NCI-H510A (cell line): ENCODE measurements around the gene RAG2.
"Not testable (repeated sequence)": the region's sequence is repeated elsewhere in the genome, so short reads cannot be mapped to it uniquely, and the experiment has no call there.

Experiments
- DNase-seq: peaks from one replicate; lab custom pipeline; 2025; lab: John Stamatoyannopoulos, UW

Gene RAG2

DNA sequence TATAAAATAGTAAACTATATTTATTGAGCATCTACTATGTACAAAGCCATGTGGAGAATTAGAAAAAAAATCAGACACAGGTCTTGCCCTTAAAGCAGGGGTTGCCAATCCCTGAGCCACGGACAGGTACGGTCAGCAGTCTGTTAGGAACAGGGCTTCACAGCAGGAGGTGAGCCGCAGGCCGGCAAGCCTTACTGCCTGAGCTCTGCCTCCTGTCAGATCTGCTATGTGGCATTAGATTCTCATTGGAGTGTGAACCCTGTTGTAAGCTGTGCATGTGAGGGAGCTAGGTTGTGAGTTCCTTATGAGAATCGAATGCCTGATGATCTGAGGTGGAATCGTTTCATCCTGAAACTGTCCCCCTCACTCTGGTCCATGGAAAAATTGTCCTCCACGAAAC lies 2.1 kb upstream of the RAG2 start:
- DNase-seq, result no peak

DNA sequence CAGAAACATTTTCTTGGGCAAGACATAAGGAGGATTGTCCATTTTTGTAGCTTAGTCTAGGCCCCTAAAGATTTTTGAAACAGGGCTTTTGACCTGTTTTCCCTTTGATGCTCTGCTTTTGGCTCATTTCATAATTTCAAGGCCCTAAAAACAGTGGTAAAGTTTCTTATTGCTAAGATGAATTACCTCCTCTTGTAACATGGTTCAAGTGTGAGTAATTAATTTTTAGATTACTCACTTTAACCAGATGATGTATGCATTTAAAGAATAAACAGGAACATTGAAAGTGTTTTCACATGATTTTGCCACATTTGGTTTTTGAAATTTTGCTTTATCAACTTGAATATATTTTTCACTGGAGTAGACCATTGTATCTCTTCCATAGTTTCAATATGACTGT lies 1.2 kb downstream of the RAG2 start:
- no peak for DNase-seq

DNA sequence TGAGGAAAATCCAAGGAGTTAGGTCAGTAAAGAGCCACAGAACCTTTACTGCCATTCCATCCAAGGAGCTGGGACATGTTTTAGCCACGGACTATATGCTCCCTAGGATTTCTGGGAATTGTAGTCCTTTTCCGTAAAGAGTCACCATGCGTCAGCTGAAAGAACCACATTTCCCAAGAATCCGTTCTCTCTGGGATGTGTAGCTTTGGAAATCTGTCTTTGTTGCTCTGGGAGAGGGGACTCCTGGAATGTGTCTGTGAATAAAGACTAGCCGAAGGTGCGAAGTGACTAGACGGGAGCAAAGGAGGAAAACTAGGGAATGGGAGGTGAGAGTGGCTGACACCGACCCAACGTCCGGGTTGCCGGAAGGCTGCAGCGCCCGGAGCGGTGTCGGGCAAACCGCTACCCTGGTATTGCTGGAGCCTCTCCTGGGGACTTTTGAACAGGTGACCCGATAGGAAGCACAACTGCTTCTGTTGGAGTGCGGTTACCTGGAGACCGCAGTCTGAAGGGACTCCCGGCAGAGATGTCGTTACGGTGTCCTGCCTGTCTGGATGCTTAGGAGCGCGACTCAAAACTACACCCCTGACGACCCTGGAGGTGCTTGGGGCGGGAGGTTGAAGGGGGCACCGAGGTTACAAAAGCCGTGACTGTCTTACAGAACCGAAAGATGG lies 3.6 kb downstream of the RAG2 start, which contains the start of gene IFTAP:
IFTAP (plus strand) TSS at position 187 of the 674 bp plus-strand sequence. CDS start 15,602 bp downstream, outside the sequence.
- DNase-seq, result peak; percentile 48

DNA sequence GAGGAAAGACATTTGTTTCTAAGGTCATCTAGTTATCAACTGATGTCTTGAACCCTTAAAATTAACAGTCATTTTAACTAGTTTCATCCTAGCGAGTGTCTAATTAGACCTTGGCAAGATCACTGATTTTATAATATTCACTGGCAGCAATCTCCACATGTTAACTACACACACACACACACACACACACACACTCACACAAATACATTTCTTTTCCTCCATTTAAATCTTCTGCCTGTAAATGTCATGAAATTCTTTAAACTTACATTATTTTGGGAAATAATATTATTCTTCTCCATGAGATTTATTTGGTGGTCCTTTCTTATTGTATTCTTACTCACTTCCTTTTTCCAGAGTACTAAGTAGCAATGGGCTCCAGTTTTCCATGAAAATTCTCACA lies 6.6 kb downstream of the RAG2 start:
- no peak for DNase-seq

DNA sequence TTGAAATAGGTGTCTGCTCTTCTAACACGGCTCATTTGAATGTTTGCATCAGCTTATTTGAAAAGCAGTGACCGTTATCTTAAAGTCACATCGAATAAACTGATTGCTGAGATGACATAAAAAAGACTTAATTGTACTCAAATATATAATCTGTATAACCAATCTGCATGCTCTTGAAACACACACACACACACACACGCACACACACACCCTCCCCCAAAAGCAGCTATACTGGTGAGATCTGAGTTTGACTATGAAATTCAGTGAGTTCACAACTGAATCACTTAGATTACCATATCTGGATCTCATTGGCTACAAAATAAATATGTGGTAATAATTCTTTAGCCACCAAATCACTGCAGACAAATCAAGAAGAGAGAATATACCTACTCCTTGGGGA lies 7.5 kb downstream of the RAG2 start:
- DNase-seq, result no peak

DNA sequence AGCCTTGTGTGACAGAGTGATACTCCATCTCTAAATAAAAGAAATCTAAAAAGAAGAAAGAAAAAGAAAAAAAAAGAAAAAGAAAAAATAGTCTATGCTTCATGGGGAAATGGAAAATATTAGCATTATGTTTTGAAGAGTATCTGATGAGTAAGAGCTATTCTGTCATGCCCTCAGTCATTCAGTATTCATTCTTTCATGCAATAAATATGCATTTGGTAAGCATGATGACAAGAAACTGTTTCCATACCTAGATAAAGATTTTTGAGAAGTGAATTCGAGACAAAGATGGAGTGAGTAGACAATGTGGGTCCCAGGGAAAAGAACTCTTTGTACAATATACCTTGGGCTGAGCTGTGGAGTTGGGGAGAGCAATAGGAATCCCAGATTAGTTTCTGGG lies 9.9 kb downstream of the RAG2 start:
- DNase-seq, result no peak

DNA sequence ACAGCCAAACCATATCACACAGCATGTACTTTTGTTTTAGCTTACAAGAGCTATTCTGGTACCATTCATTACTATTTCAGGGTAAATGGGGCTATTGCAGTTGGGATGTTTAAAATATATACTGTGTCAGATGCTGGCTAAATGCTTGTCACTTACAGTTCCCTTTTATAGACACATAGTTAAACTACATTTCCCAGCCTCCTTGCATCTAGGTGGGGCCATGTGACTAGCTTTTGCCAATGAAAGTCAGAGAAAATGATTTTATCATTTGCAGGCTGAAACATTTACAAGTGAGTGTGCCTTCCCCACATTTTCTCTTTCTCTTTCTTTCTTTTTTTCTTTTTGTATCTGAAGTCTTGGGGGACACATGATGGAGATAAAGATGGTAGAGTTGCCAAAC lies 11.5 kb downstream of the RAG2 start:
- DNase-seq, result no peak

DNA sequence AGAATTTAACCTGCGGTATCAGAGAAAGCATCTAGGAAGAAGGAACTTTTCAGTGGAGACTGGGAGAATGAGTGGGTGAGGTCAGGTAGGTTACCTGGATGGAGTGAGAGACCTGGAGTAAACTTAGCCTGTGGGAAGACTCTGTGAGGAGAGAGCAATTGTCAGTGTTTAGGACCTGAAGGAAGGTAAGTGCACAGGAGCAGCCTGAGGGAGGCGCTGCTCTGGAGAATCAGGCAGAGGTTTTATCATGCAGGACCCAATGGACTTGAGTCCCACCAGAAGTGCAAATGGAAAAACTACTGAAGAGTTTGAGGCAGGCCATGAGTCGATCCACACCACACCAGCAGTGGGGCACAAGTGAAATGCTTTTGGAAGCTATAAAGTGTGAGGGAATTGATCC lies 14.4 kb downstream of the RAG2 start:
- DNase-seq, result no peak

DNA sequence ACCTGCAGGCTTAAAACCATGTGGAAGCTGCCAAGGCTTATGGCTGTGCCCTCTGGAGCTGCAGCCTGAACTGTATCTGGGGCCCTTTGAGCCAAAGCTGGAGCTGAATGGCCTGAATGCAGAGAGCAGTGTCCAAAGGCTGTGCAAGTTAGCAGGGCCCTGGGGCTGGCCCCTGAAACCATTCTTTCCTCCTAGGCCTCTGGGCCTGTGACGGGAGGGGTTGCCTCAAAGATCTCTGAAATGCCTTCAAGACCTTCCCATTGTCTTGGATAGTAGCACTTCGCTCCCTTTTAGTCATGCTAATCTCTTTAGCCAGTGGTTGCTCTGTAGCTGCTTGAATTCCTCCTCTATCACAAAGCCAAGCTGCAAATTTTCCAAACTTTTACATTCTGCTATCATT lies 16.5 kb downstream of the RAG2 start:
- no peak for DNase-seq

DNA sequence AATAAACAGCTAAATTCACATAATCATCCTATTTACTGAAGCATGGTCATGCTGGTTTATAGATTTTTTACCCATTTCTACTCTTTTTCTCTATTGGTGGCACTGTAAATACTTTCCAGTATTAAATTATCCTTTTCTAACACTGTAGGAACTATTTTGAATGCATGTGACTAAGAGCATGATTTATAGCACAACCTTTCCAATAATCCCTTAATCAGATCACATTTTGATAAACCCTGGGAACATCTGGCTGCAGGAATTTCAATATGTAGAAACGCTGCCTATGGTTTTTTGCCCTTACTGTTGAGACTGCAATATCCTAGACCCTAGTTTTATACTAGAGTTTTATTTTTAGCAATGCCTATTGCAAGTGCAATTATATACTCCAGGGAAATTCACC lies 19.6 kb downstream of the RAG2 start:
- DNase-seq, result no peak

DNA sequence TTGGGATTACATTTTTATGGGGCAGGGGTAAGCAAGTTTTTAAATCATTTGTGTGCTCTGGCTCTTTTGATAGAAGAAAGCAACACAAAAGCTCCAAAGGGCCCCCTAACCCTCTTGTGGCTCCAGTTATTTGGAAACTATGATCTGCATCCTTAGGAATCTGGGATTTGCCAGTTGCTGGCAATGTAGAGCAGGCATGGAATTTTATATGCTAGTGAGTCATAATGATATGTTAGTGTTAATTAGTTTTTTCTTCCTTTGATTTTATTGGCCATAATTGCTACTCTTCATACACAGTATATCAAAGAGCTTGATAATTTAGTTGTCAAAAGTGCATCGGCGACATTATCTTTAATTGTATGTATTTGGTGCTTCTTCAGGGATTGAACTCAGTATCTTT lies 20.2 kb downstream of the RAG2 start:
- DNase-seq, result no peak

DNA sequence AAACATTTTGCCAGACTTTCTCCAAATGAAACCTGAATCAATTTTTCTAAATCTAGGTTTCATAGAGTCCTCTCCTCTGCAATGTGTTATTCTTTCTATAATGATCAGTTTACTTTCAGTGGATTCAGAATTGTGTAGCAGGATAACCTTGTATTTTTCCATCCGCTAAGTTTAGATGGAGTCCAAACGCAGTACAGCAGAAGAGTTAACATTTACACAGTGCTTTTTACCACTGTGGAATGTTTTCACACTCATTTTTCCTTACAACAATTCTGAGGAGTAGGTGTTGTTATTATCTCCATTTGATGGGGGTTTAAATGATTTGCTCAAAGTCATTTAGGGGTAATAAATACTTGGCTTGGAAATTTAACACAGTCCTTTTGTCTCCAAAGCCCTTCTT lies 20.7 kb downstream of the RAG2 start:
- DNase-seq, result no peak

DNA sequence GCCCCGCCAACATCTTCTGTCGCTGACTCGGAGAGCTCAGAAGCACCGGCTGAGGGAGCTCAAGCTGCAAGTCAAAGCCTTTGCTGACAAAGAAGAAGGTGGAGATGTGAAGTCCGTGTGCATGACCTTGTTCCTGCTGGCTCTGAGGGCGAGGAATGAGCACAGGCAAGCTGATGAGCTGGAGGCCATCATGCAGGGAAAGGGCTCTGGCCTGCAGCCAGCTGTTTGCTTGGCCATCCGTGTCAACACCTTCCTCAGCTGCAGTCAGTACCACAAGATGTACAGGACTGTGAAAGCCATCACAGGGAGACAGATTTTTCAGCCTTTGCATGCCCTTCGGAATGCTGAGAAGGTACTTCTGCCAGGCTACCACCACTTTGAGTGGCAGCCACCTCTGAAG lies 23.6 kb downstream of the RAG2 start:
- DNase-seq, result no peak

DNA sequence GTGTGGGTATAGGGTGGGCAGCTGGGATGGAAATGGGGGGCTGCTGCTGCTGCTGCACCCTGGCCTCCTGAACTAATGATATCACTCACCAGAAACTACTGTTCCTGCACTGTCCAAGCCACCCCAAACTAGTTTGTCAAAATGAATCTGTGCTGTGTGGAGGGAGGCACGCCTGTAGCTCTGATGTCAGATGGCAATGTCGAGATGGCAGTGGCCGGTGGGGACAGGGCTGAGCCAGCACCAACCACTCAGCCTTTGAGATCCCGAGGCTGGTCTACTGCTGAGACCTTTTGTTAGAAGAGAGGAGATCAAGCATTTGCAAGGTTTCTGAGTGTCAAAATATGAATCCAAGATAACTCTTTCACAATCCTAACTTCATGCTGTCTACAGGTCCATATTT lies 28.9 kb downstream of the RAG2 start:
- no peak for DNase-seq

DNA sequence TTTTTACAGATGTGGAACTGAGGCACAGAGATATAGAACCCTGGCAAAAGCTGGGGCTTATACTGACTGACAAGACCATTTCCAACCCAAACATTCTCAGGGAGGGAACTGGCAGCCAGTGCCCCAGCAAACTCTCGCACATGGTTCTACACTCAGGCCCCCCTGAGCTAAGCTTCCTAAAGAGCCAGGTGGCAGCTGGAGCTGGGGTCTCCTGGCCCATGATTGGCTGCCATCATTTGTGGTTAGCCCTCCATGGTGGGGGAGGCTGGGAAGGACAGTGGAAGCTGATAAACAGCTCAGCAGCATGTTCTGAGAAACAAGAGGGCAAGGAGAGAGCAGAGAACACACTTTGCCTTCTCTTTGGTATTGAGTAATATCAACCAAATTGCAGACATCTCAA lies 30.3 kb downstream of the RAG2 start, which contains the start of gene RAG1:
RAG1 (plus strand) TSS at position 314 of the 400 bp plus-strand sequence. CDS start 5,298 bp downstream, outside the sequence.
- DNase-seq, result no peak

DNA sequence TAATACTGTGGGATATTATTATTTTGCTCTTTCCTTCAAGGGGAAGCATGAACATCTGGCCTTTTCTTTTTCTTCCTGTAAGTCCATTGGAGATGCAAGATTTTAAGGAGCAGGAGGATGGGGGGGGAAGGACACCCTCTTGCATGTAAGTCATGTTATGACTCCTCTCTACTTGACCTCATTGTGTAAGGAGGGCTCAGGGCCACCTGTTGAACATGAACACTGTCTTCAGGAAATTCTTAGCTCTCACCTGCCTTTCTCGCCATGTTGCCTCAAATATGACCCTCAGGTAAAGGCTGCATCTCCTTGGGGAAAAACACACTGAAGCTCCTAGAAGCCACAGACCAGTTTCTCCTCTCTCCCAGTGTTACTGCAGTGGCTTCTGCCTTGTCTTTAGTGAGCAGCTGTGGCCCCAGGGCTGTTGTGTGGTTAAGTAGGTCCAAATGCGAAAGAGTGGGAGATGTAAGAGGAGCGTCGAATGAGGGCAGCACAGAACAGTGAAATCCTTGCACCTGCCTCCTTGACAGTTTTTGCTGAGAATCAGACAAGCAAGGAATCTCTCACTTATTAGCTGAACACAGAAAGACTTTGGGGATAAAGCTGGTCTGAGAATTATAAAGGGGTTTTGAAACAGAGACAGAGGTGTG lies 31.5 kb downstream of the RAG2 start:
- no peak for DNase-seq

DNA sequence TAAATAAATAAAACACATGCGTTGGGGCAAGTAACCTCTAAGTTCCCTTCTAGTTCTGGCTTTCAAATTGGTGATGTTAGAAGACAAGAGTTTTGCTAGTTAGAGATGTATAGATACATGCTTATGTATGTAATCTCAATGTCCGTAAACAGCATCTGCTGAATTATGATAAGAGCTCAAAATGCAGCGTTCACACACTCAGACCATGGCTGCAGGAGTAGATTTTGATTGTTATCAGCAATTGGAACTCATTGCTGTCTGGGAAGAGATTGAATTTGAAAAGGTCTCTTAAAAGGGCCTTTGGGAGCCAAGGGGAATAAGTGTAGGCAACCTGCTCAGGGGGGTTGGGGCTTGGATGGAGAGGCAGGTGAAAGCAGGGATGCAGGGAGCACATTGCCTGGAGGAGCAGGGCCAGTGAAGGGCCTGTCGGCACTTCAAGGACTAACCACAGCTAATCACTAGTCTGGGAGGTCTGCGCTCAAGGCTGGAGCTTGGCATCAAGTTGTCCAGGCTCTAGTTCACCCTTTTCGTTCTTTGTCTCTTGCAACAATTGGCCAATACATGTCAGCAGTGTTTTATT lies 32.9 kb downstream of the RAG2 start:
- no peak for DNase-seq

DNA sequence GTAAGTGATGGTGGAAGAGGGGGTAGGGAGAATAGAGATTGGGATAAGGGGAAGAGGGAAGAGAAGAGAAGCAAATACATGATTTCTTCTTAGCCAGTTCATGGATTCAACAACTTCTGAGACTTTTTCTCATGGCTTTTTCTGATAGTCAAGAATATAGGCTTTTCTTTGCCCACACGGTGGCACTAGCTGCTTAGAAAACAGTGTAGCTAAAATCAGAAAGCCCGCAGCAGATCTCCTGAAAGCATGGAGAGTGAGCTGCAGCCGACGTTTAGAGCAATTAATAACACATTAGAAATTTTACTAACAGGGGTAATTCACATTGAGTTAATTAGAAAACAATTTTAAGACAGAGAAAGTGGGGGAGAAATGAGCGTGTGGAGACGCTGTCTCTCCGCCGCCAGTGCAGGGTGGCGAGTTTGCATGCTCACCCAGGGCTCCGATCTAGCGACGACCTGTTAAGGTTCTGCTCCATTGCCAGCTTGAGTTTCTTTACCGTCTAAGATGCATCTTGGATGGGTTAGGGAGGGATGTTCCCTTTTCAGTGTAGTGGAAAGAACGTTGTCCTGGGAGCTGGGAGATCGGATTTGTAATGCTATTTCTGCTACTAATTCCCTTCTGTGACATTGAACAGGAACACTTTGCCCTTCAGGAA lies 33.5 kb downstream of the RAG2 start:
- no peak for DNase-seq

DNA sequence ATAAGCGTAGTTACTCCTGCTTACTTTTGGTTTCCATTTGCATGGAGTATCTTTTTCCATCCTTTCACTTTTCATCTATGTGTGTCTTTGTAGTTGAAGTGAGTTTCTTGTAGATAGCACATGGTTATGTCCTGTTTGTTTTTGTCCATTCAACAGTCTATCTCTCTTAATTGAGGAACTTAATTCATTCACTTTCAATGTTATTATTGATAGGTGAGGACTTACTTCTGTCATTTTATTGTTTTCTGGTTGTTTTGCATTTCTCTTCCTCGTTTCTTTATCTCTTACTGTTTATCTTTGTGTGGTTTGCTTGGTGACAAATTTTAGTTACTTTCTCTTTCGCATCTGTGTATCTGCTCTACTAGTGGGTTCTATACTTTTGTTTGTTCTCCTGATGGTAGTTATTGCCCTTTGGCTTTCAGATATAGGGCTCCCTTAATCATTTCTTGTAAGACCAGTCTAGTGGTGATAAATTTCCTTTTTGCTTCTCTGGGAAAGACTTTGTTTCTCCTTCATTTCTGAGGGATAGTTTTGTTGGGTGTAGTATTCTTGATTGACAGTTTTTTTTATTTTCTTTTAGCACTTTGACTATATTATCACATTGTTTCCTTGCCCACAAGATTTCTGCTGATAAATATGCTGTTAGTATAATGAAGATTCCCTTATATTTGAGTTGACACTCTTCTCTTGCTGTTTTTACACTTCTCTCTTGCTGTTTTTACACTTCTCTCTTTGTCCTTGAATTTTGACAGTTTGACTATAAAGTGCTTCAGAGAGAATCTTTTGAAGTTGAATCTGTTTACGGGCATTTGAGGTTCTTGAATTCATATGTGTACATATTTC lies 39.2 kb downstream of the RAG2 start:
- DNase-seq, result no peak

DNA sequence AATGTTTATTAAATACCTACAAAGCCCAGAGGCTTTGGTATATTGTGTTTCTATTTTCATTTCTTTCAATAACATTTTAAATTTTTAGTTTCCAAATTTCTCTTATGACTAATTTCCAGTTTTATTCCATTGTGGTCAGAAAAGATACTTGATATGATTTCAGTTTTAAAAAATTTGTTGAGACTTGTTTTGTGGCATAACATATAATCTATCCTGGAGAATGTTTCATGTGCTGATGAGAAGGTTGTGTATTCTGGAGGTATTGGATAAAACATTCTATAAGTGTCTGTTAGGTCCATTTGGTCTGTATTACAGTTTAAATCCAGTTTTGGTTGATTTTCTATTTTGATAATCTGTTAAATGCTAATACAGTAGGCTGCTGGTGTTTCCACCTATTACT lies 40.0 kb downstream of the RAG2 start:
- DNase-seq, result no peak

DNA sequence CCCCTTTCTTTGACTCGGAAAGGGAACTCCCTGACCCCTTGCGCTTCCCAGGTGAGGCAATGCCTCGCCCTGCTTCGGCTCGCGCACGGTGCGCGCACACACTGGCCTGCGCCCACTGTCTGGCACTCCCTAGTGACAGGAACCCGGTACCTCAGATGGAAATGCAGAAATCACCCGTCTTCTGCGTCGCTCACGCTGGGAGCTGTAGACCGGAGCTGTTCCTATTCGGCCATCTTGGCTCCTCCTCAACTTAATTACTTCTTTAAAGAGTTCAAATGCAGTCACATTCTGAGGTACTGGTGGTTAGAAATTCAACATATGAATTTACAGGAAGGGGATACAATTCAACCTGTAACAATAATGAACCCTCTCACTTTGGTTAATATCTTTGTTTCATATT lies 40.6 kb downstream of the RAG2 start:
- not testable (repeated sequence) for DNase-seq
